ENCODE measurements around the gene ADRA2A.

- TF ChIP-seq TCF4 (CRISPR knock-in tag; IDR thresholded peaks at IDR 0.05; ENCODE audit: borderline replicate concordance) (no peak), ZC3H10 (CRISPR knock-in tag; IDR thresholded peaks at IDR 0.05) (no peak), ZFP30 (CRISPR knock-in tag; IDR thresholded peaks at IDR 0.05) (no peak), CSDC2 (CRISPR knock-in tag; IDR thresholded peaks at IDR 0.05) (no peak), ARNTL (CRISPR knock-in tag; IDR thresholded peaks at IDR 0.05; ENCODE audit: borderline replicate concordance, low read depth) (no peak), POU6F1 (CRISPR knock-in tag; IDR thresholded peaks at IDR 0.05; ENCODE audit: borderline replicate concordance, low read depth) (no peak), CREB5 (CRISPR knock-in tag; IDR thresholded peaks at IDR 0.05; ENCODE audit: low read depth) (no peak), ZNF70 (CRISPR knock-in tag; IDR thresholded peaks at IDR 0.05) (no peak), PATZ1 (CRISPR knock-in tag; IDR thresholded peaks at IDR 0.05; ENCODE audit: borderline replicate concordance) (no peak), TOX (CRISPR knock-in tag; IDR thresholded peaks at IDR 0.05; ENCODE audit: borderline replicate concordance) (no peak), ESRRG (CRISPR knock-in tag; IDR thresholded peaks at IDR 0.05) (no peak), GLIS3 (CRISPR knock-in tag; IDR thresholded peaks at IDR 0.05) (no peak)
Measured at GRCh38 chr10:111083222-111084095, 6.6 kb downstream of the ADRA2A start.
